SK-N-MC (cell line): ENCODE data around the gene ANKRD10.
A peak's percentile ranks its signal among the peaks of the same experiment; 100 is the strongest.

Experiments
- EZH2 ChIP-seq: fragments of 200-600 bp; sonication (generic); IDR thresholded peaks from one replicate; pipeline ENCODE4 v1.6.1; 2017; ENCODE audit warnings: antibody characterized with exemption
- FOXP2 ChIP-seq: optimal IDR thresholded peaks from 2 replicates; pipeline ENCODE3; 2011; ENCODE audit warnings: mild to moderate bottlenecking, moderate library complexity; ENCODE audit not compliant: insufficient read depth; ENCODE audit errors: extremely low read length, control extremely low read depth
- POLR2AphosphoS5 ChIP-seq: IDR thresholded peaks from 2 replicates; pipeline ENCODE4 v1.6.1; 2012; ENCODE audit warnings: mild to moderate bottlenecking, low read depth, low read length, borderline replicate concordance

GRCh38 chr13:110885966-110886869 is 28.7 kb downstream of the ANKRD10 start:
- 0 out of 2 replicates have a peak, but pooled peaks have one; percentile 29 for TF ChIP-seq POLR2AphosphoS5
- TF ChIP-seq EZH2 = no peak
- TF ChIP-seq FOXP2 = no peak
